Testis (tissue), 5 donors: ENCODE measurements around the gene SVOPL. TPM values are rescaled to one million over a fixed set of nuclear protein-coding genes. Genes with fewer than 3 reads are reported as not detected.

Source experiments
- DNase-seq: peaks from one replicate; pipeline ENCODE4 v3.0.0-alpha.2; 2019
- H3K27ac ChIP-seq, 2 donors: fragments of 200-600 bp; sonication (generic); one replicate each; pipeline ENCODE4 v1.5.1; 2019
- H3K27me3 ChIP-seq: fragments of 200-600 bp; sonication (generic); one replicate; pipeline ENCODE4 v1.5.1; 2019
- H3K36me3 ChIP-seq: fragments of 200-600 bp; sonication (generic); one replicate; pipeline ENCODE4 v1.5.1; 2017; ENCODE audit warnings: low read depth; ENCODE audit errors: missing control alignments
- H3K4me1 ChIP-seq: fragments of 200-600 bp; sonication (generic); one replicate; pipeline ENCODE4 v1.5.1; 2019
- H3K4me3 ChIP-seq, 2 donors: fragments of 200-600 bp; sonication (generic); one replicate each; pipeline ENCODE4 v1.5.1; 2017 to 2019
- H3K9me3 ChIP-seq: fragments of 200-600 bp; sonication (generic); one replicate; pipeline ENCODE4 v1.5.1; 2017
- POLR2A ChIP-seq: fragments of 450-650 bp; IDR thresholded peaks from one replicate; pipeline ENCODE4 v1.6.1; 2017; ENCODE audit warnings: antibody characterized with exemption, mild to moderate bottlenecking, moderate library complexity
- WGBS, 2 donors: methylation state at CpG; one replicate each; pipeline ENCODE4 v1.1.5; 2018; 5-methylcytosine and 5-hydroxymethylcytosine counted together
- intact Hi-C: fragments of 100-400 bp; cut with DNase I; formaldehyde crosslinking; loops from one replicate; pipeline ENCODE4 v1.15.1; 2023; ENCODE audit warnings: low total_unique reads
- long read RNA-seq, 2 donors: transcript quantifications; one replicate each; lab custom pipeline, GENCODE V29; 2026
- polyA plus RNA-seq: library from polyadenylated mRNA; stranded (reverse); fragments of 350-450 nt; fragmentation: Illumina TruSeq; extraction: RNeasy Lipid Tissue Mini Kit (QIAGEN cat#74804); gene quantifications from one replicate; pipeline ENCODE4 v1.2.3, GENCODE V29; 2014; ENCODE audit warnings: low read depth, low replicate concordance; ENCODE audit not compliant: insufficient read depth
- total RNA-seq, 2 donors: library from RNA; depleted of rRNA; stranded (reverse); fragments of >200 nt; gene quantifications; one replicate each; pipeline ENCODE4 v1.2.3, GENCODE V29; 2016
- TF ChIP-seq, protein P1 (sequence below), 3 experiments: fragments of 450-650 bp in 2 of 3; fragments of 200-600 bp in 1 of 3; sonication (generic) in 1 of 3; IDR thresholded peaks; one replicate each; pipeline ENCODE4 v1.5.1; 2016 to 2019; ENCODE audit warnings: antibody characterized with exemption in 3 of 3, mild to moderate bottlenecking in 2 of 3, moderate library complexity in 1 of 3

SVOPL gene, protein sequence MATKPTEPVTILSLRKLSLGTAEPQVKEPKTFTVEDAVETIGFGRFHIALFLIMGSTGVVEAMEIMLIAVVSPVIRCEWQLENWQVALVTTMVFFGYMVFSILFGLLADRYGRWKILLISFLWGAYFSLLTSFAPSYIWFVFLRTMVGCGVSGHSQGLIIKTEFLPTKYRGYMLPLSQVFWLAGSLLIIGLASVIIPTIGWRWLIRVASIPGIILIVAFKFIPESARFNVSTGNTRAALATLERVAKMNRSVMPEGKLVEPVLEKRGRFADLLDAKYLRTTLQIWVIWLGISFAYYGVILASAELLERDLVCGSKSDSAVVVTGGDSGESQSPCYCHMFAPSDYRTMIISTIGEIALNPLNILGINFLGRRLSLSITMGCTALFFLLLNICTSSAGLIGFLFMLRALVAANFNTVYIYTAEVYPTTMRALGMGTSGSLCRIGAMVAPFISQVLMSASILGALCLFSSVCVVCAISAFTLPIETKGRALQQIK
- total RNA-seq = 1 to 10 TPM; 1.1 to 1.7 TPM
- 4.0 TPM for polyA plus RNA-seq
- long read RNA-seq, donor 1 = 0 reads
- long read RNA-seq, donor 2 = 0 reads

- TF ChIP-seq, protein P1, sequence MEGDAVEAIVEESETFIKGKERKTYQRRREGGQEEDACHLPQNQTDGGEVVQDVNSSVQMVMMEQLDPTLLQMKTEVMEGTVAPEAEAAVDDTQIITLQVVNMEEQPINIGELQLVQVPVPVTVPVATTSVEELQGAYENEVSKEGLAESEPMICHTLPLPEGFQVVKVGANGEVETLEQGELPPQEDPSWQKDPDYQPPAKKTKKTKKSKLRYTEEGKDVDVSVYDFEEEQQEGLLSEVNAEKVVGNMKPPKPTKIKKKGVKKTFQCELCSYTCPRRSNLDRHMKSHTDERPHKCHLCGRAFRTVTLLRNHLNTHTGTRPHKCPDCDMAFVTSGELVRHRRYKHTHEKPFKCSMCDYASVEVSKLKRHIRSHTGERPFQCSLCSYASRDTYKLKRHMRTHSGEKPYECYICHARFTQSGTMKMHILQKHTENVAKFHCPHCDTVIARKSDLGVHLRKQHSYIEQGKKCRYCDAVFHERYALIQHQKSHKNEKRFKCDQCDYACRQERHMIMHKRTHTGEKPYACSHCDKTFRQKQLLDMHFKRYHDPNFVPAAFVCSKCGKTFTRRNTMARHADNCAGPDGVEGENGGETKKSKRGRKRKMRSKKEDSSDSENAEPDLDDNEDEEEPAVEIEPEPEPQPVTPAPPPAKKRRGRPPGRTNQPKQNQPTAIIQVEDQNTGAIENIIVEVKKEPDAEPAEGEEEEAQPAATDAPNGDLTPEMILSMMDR (IDR thresholded peaks at IDR 0.05) = no peak
- TF ChIP-seq POLR2A = no peak
- Histone ChIP-seq H3K27ac (no peak within 1 kb of the TSS), H3K36me3 (no peaks in the 10 kb centered on the region), H3K9me3 (no peaks in the 10 kb centered on the region), H3K27me3 (no peaks in the 10 kb centered on the region), H3K4me1 (no peaks in the 10 kb centered on the region), H3K4me3 (no peak within 1 kb of the TSS)
- no peak for DNase-seq
- 54 to 79% methylated on average over 7 of the region's 7 CpGs for WGBS, 2 donors
- intact Hi-C loops = no loop called here
Observed at GRCh38 chr7:138700857-138701536, at the start of gene SVOPL. TSS of gene SVOPL (minus strand) at chr7:138701362. CDS start at chr7:138679045, 22,317 bp downstream.

GRCh38 chr7:138750473-138750872, 49.3 kb upstream of the SVOPL start:
- DNase-seq = no peak
- H3K4me1 ChIP-seq = peaks cover 4% of the 10 kb centered on the region
- H3K27ac ChIP-seq = no peak overlapping the region
- intact Hi-C loops = no loop called here
- no peaks in the 10 kb centered on the region for H3K27me3 ChIP-seq
- WGBS, 2 donors = 84 to 86% methylated on average over 15 of the region's 15 CpGs
- H3K9me3 ChIP-seq = no peaks in the 10 kb centered on the region
- no peak for TF ChIP-seq POLR2A
- TF ChIP-seq, protein P1 (IDR thresholded peaks at IDR 0.05) = no peak
- no peaks in the 10 kb centered on the region for H3K36me3 ChIP-seq
- no peak overlapping the region for H3K4me3 ChIP-seq

DNA sequence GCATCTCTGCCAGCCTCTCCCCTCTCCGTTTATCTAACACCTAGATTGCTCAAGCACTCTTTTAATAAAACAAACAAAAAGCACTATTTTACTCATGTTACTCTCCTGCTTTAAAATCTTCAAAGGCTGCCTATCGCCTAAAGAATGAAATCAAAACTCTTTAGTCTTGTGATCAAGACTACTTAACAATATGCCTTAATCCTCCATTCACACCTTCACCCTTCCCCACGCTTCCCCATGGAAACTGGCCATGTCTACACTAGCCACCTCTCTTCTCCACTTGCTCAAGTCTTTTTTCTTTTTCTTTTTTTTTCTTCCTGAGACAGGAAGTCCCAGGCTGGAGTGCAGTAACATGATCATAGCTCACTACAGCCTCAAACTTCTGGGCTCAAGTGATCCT, 48.8 kb upstream of the SVOPL start:
- TF ChIP-seq, protein P1 (IDR thresholded peaks at IDR 0.05) = no peak
- TF ChIP-seq POLR2A = no peak
- 77 to 81% methylated on average over 3 of the region's 3 CpGs for WGBS, 2 donors
- Histone ChIP-seq H3K27me3 (no peaks in the 10 kb centered on the region), H3K36me3 (no peaks in the 10 kb centered on the region), H3K27ac (no peak overlapping the region), H3K4me3 (no peak overlapping the region), H3K4me1 (peaks cover 4% of the 10 kb centered on the region), H3K9me3 (no peaks in the 10 kb centered on the region)
- DNase-seq = no peak
- intact Hi-C loops = no loop called here

DNA sequence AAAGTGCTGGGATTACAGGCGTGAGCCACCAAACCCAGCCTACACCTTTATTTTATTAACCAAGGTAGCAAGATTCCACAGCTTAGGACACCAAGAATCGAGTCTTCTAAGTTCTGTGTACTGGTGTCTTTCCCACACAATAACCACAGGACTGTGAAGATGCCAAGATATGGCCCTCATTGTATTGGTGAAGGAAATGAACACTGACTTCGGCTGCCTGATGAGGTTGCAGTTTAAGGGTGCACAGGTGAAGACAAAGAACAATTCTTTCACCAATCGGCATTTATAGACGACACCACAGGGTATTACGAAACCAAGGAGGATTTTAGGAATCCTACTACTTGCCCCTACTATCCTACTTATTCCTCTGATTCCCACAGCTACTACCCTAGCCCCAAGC, 47.5 kb upstream of the SVOPL start:
- TF ChIP-seq, protein P1 (IDR thresholded peaks at IDR 0.05) = no peak
- TF ChIP-seq POLR2A = no peak
- no peaks in the 10 kb centered on the region for H3K27me3 ChIP-seq
- 92 to 94% methylated on average over 6 of the region's 6 CpGs for WGBS, 2 donors
- DNase-seq = no peak
- no peak overlapping the region for H3K27ac ChIP-seq
- H3K4me3 ChIP-seq = no peak overlapping the region
- peaks cover 4% of the 10 kb centered on the region for H3K4me1 ChIP-seq
- H3K9me3 ChIP-seq = no peaks in the 10 kb centered on the region
- intact Hi-C loops = no loop called here
- no peaks in the 10 kb centered on the region for H3K36me3 ChIP-seq
